Mesodermal cell (in vitro differentiated cells): ENCODE data around the gene NDUFAF5.

Source experiments
- H3K27ac ChIP-seq: 2 replicates; pipeline ENCODE4 v1.7.0; 2013; ENCODE audit warnings: mild to moderate bottlenecking, low read depth, low read length, moderate library complexity; ENCODE audit not compliant: severe bottlenecking
- H3K36me3 ChIP-seq: 2 replicates; pipeline ENCODE4 v1.7.1; 2013; ENCODE audit warnings: mild to moderate bottlenecking, low read length, moderate library complexity; ENCODE audit not compliant: control insufficient read depth, insufficient read depth
- H3K4me1 ChIP-seq: one replicate; pipeline ENCODE4 v1.7.1; 2013; ENCODE audit warnings: mild to moderate bottlenecking, low read length; ENCODE audit not compliant: insufficient read depth, control insufficient read depth, poor library complexity, severe bottlenecking
- H3K4me3 ChIP-seq: 2 replicates; pipeline ENCODE4 v1.7.0; 2013; ENCODE audit warnings: low read length, control low read depth, mild to moderate bottlenecking; ENCODE audit not compliant: insufficient read depth, poor library complexity, severe bottlenecking; ENCODE audit errors: extremely low read depth
- H3K9me3 ChIP-seq: 2 replicates; pipeline ENCODE4 v1.7.1; 2013; ENCODE audit warnings: mild to moderate bottlenecking, low read length, moderate library complexity; ENCODE audit not compliant: control insufficient read depth
- WGBS, 2 experiments: methylation state at CpG; one replicate each; pipeline ENCODE4 v1.1.5; 2013; ENCODE audit warnings: missing lambda C conversion rate in 2 of 2; ENCODE audit not compliant: insufficient coverage in 2 of 2; 5-methylcytosine and 5-hydroxymethylcytosine counted together

Gene NDUFAF5

DNA sequence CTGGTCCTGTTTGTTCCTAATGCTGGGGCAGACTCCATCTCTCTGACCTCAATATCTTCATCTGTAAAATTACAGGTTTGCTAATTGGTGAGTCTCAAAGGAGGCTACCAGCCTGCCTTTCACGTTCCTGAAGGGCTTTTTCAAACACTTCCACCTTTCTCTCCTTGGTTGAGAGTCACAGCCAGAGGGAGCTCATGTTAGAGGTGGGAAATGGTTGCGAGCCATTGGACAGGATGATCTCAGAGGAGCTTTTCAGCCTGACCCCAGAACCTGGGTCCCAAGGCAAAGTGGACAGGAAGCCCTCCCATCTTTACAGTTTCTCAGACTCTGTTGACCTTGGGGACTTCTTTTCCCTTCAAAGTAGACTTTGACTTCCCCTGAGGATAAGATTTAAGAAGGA is 37.6 kb downstream of the NDUFAF5 start:
- Histone ChIP-seq H3K4me3 (no peak overlapping the region), H3K4me1 (no peaks in the 10 kb centered on the region), H3K9me3 (no peaks in the 10 kb centered on the region), H3K27ac (no peak overlapping the region), H3K36me3 (peaks cover 14% of the 10 kb centered on the region)
- 83% methylated on average over 1 of the region's 2 CpGs; no CpG with 5 or more reads in 1 of the 2 experiments for WGBS, 2 experiments

DNA sequence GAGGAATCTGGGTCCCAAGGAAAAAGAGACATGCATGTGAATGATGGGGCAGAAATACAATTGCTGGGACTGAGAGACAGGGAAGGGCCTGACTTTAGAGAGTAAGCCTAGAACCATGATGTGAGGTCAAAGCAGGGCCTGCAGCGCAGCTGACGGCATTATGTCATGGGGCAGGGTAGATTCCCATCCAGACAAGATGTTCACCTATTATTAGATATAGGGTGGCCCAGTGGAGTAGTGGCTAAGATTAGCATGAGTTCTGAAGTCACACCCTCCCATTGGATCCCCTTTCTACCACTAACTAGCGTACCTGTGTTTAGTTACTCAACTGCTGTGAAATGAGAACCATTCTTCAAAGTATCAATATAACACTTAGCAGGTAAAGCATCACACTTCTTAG is 39.6 kb downstream of the NDUFAF5 start:
- H3K36me3 ChIP-seq = no peaks in the 10 kb centered on the region
- H3K4me3 ChIP-seq = no peak overlapping the region
- no peaks in the 10 kb centered on the region for H3K9me3 ChIP-seq
- H3K27ac ChIP-seq = no peak overlapping the region
- WGBS, 2 experiments = 82 to 100% methylated on average over 1 to 3 of the region's 3 CpGs
- H3K4me1 ChIP-seq = no peaks in the 10 kb centered on the region

DNA sequence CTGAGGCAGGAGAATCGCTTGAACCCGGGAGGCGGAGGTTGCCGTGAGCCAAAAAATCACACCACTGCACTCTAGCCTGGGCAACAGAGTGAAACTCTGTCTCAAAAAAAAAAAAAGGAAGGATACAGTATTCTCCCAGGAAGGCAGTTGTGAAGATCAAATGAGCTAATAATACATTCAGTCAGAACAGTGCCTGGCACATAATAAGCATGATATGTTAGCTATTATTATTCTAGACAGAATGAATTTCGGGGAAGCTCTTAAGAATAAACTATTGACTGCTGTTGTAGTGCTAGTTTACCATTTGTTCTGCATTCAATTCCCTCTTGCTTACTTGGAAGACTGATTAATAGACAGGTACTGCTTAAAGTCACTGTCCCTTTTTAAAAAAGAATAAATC is 40.6 kb downstream of the NDUFAF5 start:
- H3K4me3 ChIP-seq = no peak overlapping the region
- no peaks in the 10 kb centered on the region for H3K9me3 ChIP-seq
- H3K27ac ChIP-seq = no peak overlapping the region
- H3K36me3 ChIP-seq = no peaks in the 10 kb centered on the region
- 94% methylated on average over 3 of the region's 5 CpGs; no CpG with 5 or more reads in 1 of the 2 experiments for WGBS, 2 experiments
- H3K4me1 ChIP-seq = no peaks in the 10 kb centered on the region

DNA sequence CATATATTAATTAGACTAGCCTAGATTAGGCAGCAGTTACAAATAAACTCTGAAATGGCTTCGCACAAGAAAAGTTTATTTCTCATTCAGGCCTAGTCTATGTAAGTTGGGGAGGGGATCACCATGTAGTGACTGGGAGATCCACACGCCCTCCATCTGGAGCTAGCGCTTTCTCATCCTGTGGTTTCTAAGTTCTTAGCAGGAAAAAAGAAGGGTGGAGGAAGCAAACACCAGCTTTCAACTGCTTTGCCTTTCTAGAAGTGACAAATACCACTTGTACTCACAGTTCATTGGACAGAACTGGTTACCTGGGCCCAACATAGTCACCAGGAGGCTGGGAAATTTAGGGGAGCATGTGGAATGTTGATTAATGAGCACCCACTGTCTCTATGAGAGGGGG is 46.6 kb downstream of the NDUFAF5 start:
- WGBS, 2 experiments = 80 to 93% methylated on average over 1 to 2 of the region's 3 CpGs
- Histone ChIP-seq H3K4me3 (no peak overlapping the region), H3K9me3 (no peaks in the 10 kb centered on the region), H3K27ac (no peak overlapping the region), H3K4me1 (no peaks in the 10 kb centered on the region), H3K36me3 (no peaks in the 10 kb centered on the region)

DNA sequence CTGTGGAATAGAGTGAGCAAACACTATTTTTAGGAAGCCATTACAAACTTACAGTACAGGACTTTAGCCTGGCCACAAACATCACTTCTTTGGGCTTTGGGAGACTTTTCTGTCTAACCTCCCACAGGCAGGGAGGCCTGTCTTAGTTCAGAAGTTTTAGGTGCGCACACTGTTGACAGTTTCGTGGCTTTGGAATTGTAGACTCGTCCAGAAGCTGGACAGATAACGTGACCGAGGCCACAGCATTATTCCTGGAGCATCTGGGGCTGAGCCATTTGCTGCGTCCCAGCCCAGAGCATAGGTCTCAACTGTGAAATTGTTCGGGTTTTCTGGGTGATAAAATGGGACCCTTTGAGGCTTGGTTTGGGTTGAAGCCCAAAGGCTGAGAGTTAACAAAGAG is 53.8 kb downstream of the NDUFAF5 start:
- Histone ChIP-seq H3K4me3 (no peak overlapping the region), H3K9me3 (no peaks in the 10 kb centered on the region), H3K27ac (no peak overlapping the region), H3K4me1 (no peaks in the 10 kb centered on the region), H3K36me3 (no peaks in the 10 kb centered on the region)
- 93 to 96% methylated on average over 6 to 7 of the region's 7 CpGs for WGBS, 2 experiments

DNA sequence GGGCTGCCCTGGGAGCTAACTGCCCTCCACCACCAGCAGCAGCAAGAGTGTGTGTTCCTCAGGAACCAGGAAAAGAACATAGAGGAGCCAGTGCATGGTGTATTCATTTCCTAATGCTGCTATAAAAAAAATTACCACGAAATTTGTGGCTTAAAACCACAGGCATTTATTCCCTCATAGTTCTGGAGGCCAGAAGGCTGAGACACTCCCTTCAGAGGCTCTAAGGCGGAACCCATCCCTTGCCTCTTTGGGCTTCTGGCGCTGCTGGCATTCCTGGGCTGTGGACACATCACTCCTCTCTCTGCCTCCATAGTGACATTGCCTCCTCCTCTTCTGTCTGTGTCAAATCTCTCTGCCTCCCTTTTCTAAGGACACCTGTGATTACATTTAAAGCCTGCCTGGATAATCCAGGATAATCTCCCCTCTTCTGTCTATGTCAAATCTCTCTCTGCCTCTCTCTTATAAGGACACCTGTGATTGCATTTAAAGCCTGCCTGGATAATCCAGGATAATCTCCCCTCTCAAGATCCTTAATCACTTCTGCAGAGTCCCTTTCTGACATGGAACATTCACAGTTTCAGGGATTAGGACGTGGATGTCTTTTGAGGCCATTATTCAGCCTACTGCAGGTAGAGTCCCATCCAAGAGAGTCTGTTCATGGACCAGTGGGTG is 54.7 kb downstream of the NDUFAF5 start:
- Histone ChIP-seq H3K4me3 (no peak overlapping the region), H3K36me3 (no peaks in the 10 kb centered on the region), H3K9me3 (no peaks in the 10 kb centered on the region), H3K27ac (no peak overlapping the region), H3K4me1 (no peaks in the 10 kb centered on the region)
- 75 to 79% methylated on average over 3 to 4 of the region's 4 CpGs for WGBS, 2 experiments

DNA sequence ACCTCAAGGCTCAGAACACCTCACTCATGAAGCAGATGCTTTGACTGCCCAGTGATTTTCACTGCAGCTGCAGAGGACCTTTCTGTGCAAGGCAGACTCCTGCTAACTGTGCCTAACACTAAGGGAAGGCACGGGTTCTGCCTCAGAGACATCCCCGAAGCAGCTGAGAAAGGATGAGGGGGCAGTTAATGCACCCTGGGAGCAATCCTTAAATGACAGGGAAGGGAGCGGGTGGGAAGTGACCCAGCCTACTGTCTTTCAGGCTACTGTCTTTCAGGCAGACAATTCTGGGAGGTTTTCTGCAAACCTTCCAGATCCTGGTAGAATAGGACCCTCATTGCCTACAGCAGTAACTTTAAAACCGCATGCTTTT is 55.3 kb downstream of the NDUFAF5 start:
- whole genome bisulfite sequencing, 2 experiments = 89 to 96% methylated on average over 2 to 4 of the region's 4 CpGs
- no peak overlapping the region for H3K27ac ChIP-seq
- no peaks in the 10 kb centered on the region for H3K9me3 ChIP-seq
- no peak overlapping the region for H3K4me3 ChIP-seq
- H3K4me1 ChIP-seq = no peaks in the 10 kb centered on the region
- no peaks in the 10 kb centered on the region for H3K36me3 ChIP-seq

DNA sequence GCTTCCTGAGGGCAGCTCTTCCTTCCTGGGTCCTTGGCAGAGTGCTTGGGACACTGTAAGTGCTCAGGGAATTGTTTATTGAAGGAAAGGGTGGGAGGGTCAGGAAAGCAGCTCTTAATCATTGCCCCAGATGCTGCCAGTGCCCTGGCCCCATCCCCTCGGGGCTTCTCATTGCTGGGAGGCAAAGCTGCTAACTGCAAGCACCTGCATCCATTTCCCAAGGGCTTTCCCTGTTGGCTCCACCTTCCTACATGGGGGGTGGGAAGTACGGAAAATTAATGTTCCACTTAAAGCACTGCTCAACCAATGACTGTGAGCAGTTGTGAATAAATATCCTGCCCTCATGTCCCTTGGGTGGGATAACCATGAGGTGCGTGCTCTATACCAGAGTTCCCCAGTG is 56.4 kb downstream of the NDUFAF5 start:
- Histone ChIP-seq H3K27ac (no peak overlapping the region), H3K4me3 (no peak overlapping the region), H3K4me1 (no peaks in the 10 kb centered on the region), H3K9me3 (no peaks in the 10 kb centered on the region), H3K36me3 (no peaks in the 10 kb centered on the region)
- WGBS, 2 experiments = 88 to 100% methylated on average over 1 of the region's 3 CpGs

DNA sequence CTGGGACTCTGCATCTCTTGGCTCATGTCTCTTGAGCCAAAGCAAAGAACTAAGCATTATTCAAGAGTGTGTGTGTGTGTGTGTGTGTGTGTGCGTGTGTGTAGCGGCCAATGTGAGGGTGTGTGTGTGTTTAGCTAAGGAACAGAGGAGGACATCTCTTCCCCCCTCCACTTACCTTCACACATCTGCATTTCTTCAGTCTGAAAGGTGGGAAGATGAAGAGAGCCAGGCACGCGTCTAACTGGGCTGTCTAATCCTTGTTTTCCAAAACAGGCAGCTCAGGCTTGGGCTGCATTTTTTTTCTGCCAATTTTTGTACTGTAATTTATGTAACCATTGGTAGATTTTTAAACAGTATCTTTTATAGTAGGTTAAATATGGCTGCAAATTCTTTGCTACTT is 59.5 kb downstream of the NDUFAF5 start:
- H3K4me1 ChIP-seq = no peaks in the 10 kb centered on the region
- H3K36me3 ChIP-seq = no peaks in the 10 kb centered on the region
- H3K4me3 ChIP-seq = no peak overlapping the region
- H3K27ac ChIP-seq = no peak overlapping the region
- no peaks in the 10 kb centered on the region for H3K9me3 ChIP-seq
- no CpG with 5 or more reads among the region's 4 CpGs for WGBS, 2 experiments

DNA sequence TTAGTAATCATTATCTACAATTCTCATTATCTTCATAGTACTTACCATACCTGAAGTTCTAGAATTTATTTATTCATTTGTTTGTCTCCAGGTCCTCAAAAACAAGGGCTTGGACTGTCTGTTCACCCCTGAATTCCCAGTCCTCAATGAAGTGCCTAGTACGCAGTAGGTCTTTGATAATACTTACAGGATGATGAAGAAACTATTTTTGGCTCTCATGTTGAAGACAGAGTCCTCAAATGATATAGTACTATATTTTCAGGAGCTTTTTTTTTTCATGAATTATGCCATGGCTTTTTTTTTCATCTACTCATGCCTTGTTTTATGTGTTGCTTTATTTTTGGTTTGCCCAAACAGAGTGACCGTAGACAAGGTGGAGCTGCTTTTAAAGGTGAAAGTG is 66.5 kb downstream of the NDUFAF5 start:
- Histone ChIP-seq H3K4me1 (no peaks in the 10 kb centered on the region), H3K4me3 (no peak overlapping the region), H3K27ac (no peak overlapping the region), H3K36me3 (no peaks in the 10 kb centered on the region), H3K9me3 (no peaks in the 10 kb centered on the region)
- 94 to 100% methylated on average over 1 to 2 of the region's 2 CpGs for WGBS, 2 experiments

DNA sequence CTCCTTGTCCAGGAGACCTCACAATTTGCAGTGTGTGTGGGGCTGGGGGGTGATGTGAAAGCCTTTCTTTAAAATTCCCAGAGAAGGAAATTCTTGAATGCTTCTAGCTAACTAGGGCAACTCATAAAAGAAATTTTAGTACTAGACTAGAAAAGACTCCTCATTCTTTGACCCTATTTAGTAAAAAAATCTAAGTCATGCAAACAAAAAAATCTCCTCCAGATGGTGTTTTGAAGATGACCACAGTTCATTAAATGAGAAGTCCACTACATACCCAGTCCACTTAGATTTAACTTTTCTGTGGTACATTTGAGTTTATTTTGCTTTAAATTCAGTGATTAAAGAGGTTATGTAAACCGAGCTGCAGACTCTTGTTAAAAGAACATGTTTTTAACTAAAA is 67.5 kb downstream of the NDUFAF5 start:
- H3K4me3 ChIP-seq = no peak overlapping the region
- H3K36me3 ChIP-seq = no peaks in the 10 kb centered on the region
- no CpG with 5 or more reads among the region's 1 CpG for WGBS, 2 experiments
- H3K27ac ChIP-seq = no peak overlapping the region
- H3K4me1 ChIP-seq = no peaks in the 10 kb centered on the region
- no peaks in the 10 kb centered on the region for H3K9me3 ChIP-seq
